ENCODE measurements around the gene ATM.

DNA sequence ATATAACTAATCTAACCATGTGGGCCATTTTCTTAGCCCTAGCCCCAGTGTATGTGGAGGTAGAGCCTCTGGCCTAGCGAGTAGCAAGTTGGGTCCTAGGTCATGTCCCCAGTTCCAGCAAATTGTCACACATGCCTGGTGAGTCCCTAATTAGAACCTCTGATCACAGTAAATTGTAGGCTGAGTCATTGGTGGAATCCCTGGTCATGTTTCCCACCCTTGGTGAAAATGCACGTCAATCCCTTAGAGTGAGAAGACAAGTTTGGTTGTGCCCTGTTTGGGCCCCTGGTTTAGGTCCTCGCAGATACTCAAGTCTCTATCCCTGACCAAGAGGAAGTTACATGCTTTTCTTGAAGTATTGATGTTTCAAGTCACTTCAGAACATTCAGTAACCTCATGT lies 46.7 kb downstream of the ATM start:
- TF ChIP-seq TAF1 (IDR thresholded peaks at IDR 0.05; ENCODE audit: low read depth, low read length), result no peak
- no peak for TF ChIP-seq POLR2AphosphoS5 (IDR thresholded peaks at IDR 0.05; ENCODE audit: low read depth, low read length)
- no peak for TF ChIP-seq POLR2A (IDR thresholded peaks at IDR 0.05; ENCODE audit: low read depth, low read length)
- no peak for TF ChIP-seq SPI1 (IDR thresholded peaks at IDR 0.05; ENCODE audit: low read depth, low read length)
